Upper lobe of right lung (tissue), 1 donor: Measurements from ENCODE around the gene SPOCK1. TPM values are rescaled to one million over a fixed set of nuclear protein-coding genes. Genes with fewer than 3 reads are reported as not detected.

Source experiments
- ATAC-seq: fragments of 200-7000 bp; cut with Tn5 transposase; one replicate; pipeline ENCODE4 v1.9.1; 2020; ENCODE audit warnings: mild to moderate bottlenecking, moderate library complexity
- DNase-seq: peaks from one replicate; pipeline ENCODE4 v3.0.0-alpha.2; 2020
- H3K27ac ChIP-seq: fragments of 200-600 bp; one replicate; pipeline ENCODE4 v1.8.0; 2022
- H3K27me3 ChIP-seq: fragments of 200-600 bp; one replicate; pipeline ENCODE4 v1.8.0; 2022; ENCODE audit warnings: mild to moderate bottlenecking
- H3K36me3 ChIP-seq: fragments of 200-600 bp; one replicate; pipeline ENCODE4 v1.8.0; 2022
- H3K4me1 ChIP-seq: fragments of 200-600 bp; one replicate; pipeline ENCODE4 v1.8.0; 2022
- H3K4me3 ChIP-seq: fragments of 200-600 bp; one replicate; pipeline ENCODE4 v1.8.0; 2022; ENCODE audit warnings: mild to moderate bottlenecking
- H3K9me3 ChIP-seq: fragments of 200-600 bp; one replicate; pipeline ENCODE4 v1.8.0; 2022
- intact Hi-C: fragments of 100-400 bp; cut with DNase I; formaldehyde crosslinking; loops from one replicate; pipeline ENCODE4 v1.11.0; 2022
- total RNA-seq: library from RNA; stranded (reverse); fragmentation: NEBNext Ultra II Directional; extraction: Animal tissue kit (Norgen Biotek cat#: 25700); gene quantifications from one replicate; pipeline ENCODE4 v1.2.1, GENCODE V29; 2021
- TF ChIP-seq, protein P1 (sequence below): fragments of 200-600 bp; IDR thresholded peaks from one replicate; pipeline ENCODE4 v1.8.0; 2022; ENCODE audit warnings: antibody characterized with exemption
- donor health status: DM: no; HTN: yes; CAD: no; lungs with severe emphysema.

SPOCK1 gene
- total RNA-seq, 1 donor from 2014 or later = 4.0 TPM

DNA sequence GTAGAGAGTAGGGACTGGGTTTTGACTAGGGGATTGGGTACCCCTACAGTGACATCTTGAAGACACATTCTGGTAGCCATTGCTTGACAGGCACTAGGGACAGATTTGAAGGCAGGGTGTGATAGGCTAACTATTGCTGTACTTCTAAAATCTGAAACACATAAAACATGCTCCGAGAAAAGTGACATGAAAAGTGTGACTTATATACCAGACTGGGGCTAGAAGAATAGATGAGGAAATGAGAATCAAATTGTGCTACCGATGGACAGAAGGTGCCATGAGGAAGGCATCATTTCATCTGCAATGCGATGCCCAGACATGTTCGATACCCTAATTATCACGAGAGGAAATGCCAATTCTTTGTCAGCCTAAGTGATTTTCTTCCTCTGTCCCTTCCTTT is 475.8 kb downstream of the SPOCK1 start:
- Histone ChIP-seq H3K4me1 (no peaks in the 10 kb centered on the region), H3K27ac (no peak overlapping the region), H3K27me3 (no peaks in the 10 kb centered on the region), H3K9me3 (no peaks in the 10 kb centered on the region), H3K4me3 (no peak overlapping the region), H3K36me3 (no peaks in the 10 kb centered on the region)
- DNase-seq (no peak), ATAC-seq (no peak)
- TF ChIP-seq, protein P1, sequence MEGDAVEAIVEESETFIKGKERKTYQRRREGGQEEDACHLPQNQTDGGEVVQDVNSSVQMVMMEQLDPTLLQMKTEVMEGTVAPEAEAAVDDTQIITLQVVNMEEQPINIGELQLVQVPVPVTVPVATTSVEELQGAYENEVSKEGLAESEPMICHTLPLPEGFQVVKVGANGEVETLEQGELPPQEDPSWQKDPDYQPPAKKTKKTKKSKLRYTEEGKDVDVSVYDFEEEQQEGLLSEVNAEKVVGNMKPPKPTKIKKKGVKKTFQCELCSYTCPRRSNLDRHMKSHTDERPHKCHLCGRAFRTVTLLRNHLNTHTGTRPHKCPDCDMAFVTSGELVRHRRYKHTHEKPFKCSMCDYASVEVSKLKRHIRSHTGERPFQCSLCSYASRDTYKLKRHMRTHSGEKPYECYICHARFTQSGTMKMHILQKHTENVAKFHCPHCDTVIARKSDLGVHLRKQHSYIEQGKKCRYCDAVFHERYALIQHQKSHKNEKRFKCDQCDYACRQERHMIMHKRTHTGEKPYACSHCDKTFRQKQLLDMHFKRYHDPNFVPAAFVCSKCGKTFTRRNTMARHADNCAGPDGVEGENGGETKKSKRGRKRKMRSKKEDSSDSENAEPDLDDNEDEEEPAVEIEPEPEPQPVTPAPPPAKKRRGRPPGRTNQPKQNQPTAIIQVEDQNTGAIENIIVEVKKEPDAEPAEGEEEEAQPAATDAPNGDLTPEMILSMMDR = no peak
- intact Hi-C loops = no loop called here

DNA sequence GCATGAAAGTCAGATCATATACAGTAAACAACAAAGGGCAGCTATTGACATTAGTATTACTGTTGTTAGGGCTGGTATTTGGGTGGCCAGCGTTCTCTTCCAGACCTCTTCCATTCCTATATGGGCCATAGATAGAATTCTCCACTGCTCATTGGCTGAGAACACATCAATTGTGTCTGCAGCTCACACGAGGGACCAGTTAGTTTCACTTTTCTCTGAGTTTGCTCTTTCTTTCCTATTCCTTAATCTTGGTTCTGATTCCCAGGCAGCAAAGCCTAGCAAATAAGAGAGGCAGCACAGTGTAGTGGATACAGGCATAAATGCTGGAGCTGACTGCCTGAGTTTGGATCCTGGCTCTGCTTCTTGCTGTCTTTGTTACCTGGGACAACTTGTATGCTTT is 476.4 kb downstream of the SPOCK1 start:
- ATAC-seq (no peak), DNase-seq (no peak)
- intact Hi-C loops = no loop called here
- Histone ChIP-seq H3K27me3 (no peaks in the 10 kb centered on the region), H3K36me3 (no peaks in the 10 kb centered on the region), H3K4me3 (no peak overlapping the region), H3K4me1 (no peaks in the 10 kb centered on the region), H3K27ac (no peak overlapping the region), H3K9me3 (no peaks in the 10 kb centered on the region)
- TF ChIP-seq, protein P1 = no peak

DNA sequence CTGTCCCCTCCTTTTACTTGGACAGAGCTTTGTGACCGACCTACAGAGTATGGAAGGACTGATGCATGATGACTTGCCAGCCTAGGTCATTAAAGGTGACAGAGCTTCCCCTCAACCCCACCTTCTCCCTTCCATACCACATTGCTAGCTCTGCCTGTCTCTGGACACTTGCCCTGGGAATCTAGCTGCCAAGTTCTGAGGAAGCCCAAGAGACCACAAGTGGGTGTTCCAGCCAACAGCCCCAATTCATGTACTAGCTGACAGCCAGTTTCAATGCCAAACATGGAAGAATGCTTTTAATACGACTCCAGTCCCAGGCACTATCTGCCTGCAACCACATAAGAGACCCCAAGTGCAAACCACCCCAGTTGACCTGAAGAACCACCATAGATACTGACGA is 477.1 kb downstream of the SPOCK1 start:
- Histone ChIP-seq H3K36me3 (no peaks in the 10 kb centered on the region), H3K27ac (no peak overlapping the region), H3K27me3 (no peaks in the 10 kb centered on the region), H3K9me3 (no peaks in the 10 kb centered on the region), H3K4me3 (no peak overlapping the region), H3K4me1 (no peaks in the 10 kb centered on the region)
- TF ChIP-seq, protein P1 = no peak
- intact Hi-C loops = no loop called here
- DNase-seq (no peak), ATAC-seq (no peak)

DNA sequence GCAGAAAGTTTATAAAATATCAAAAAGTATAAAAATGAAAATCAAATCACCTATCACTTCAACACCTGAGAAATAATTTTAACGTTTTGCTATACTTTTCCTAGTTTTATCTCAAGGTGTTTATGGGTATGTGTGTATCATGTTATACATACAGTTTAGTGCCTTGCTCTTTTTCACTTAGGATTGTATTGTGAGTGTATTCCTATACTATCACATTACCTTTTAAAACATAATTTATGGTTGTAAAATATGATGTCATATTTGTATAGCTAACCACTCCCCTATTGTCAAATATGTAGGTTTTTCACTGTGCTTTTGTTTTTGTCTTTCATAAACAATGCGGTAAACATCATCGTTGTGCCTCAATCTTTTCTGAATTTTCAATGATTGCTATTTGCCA is 479.9 kb downstream of the SPOCK1 start:
- no peaks in the 10 kb centered on the region for H3K36me3 ChIP-seq
- no peaks in the 10 kb centered on the region for H3K27me3 ChIP-seq
- H3K27ac ChIP-seq = no peak overlapping the region
- H3K4me1 ChIP-seq = no peaks in the 10 kb centered on the region
- ATAC-seq (no peak), DNase-seq (no peak)
- TF ChIP-seq, protein P1 = no peak
- H3K9me3 ChIP-seq = no peaks in the 10 kb centered on the region
- intact Hi-C loops = no loop called here
- no peak overlapping the region for H3K4me3 ChIP-seq

DNA sequence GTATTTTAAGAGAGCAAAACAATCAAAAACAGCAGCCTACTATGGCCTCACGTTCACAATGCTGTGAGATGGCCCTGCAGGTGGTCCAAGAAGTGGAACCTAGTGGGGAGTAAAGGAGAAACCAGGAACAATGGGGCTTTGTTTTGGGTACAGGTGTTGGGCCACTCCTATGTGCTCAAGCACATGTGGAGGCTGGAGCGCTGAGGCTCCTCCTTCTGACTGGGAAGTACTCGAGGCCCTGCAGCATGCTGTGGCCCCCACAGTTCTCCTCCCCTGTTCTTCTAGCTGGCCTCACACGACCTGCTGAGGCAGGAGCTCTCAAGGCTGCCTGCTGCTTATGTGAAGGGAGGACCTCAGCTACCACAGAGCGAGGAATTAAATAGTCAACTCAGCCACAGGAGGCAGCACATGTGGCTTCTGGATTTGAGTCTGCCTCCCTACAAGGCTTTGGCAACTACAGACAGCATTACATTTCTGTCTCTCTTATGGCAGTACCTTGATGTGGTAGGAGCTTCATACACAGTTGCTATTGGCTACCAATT is 482.3 kb downstream of the SPOCK1 start:
- no peaks in the 10 kb centered on the region for H3K27me3 ChIP-seq
- no peak overlapping the region for H3K4me3 ChIP-seq
- TF ChIP-seq, protein P1 = no peak
- DNase-seq (no peak), ATAC-seq (no peak)
- intact Hi-C loops = no loop called here
- no peaks in the 10 kb centered on the region for H3K9me3 ChIP-seq
- no peaks in the 10 kb centered on the region for H3K36me3 ChIP-seq
- H3K4me1 ChIP-seq = no peaks in the 10 kb centered on the region
- no peak overlapping the region for H3K27ac ChIP-seq

DNA sequence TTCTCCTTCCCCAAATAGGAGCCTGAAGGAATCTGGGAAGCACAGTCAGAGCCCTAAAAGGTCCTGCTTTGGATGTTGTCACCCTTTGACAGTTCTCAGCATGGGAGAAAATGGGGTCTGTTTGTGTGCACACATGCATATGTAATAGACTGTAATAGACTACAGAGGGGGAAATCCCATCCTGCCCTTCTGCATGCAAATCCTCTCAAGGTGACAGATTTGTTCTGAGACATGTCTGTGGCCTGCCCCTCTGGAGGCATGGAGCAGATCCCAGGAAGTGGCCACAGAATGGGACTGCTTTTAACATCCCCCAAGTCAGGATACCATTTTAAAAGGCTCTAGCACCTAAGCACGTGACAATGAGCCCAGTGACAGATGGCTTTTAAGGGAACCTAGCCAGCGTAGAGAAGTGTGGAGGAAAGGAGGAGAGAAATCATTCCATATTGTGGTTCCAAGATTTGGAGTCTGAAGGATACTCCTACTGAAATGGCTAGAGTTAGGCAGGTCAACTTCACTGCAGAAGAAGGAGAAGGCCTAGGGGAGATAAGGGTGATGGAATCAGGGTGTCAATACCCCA is 483.5 kb downstream of the SPOCK1 start:
- Histone ChIP-seq H3K4me1 (no peaks in the 10 kb centered on the region), H3K27ac (no peak overlapping the region), H3K27me3 (no peaks in the 10 kb centered on the region), H3K36me3 (no peaks in the 10 kb centered on the region), H3K9me3 (no peaks in the 10 kb centered on the region), H3K4me3 (no peak overlapping the region)
- no peak for DNase-seq
- intact Hi-C loops = no loop called here
- ATAC-seq = no peak
- TF ChIP-seq, protein P1 = no peak
